Suprapubic skin (tissue), 3 donors: Measurements from ENCODE around the gene PLAAT4.

Experiments
- POLR2A ChIP-seq, 2 donors: fragments of 450-650 bp; IDR thresholded peaks; one replicate each; pipeline ENCODE4 v1.6.1; 2017; ENCODE audit warnings: antibody characterized with exemption in 2 of 2, mild to moderate bottlenecking in 2 of 2, moderate library complexity in 2 of 2
- TF ChIP-seq, protein P1 (sequence below), 2 donors: fragments of 200-600 bp in 1 of 2; fragments of 450-650 bp in 1 of 2; sonication (generic) in 1 of 2; IDR thresholded peaks; one replicate each; pipeline ENCODE4 v1.5.1; 2016 to 2019; ENCODE audit warnings: antibody characterized with exemption in 2 of 2, mild to moderate bottlenecking in 1 of 2, moderate library complexity in 1 of 2

DNA sequence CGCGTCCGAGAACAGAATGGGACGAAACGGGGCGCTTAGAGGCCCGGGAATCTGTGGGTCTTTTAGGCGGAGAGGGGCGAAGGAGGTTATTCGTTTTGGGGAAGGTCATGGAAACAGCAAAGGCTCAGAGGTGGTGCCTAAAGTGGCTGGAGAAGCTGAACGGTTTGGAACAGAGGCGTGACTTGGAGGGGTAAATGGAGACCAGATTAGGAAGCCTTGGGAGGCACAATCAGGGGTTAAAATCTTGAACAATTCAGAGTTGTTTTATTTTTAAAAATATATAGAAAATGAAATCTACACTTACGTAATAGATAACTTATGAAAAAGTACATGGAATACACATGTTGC, 45.4 kb upstream of the PLAAT4 start:
- TF ChIP-seq, protein P1, sequence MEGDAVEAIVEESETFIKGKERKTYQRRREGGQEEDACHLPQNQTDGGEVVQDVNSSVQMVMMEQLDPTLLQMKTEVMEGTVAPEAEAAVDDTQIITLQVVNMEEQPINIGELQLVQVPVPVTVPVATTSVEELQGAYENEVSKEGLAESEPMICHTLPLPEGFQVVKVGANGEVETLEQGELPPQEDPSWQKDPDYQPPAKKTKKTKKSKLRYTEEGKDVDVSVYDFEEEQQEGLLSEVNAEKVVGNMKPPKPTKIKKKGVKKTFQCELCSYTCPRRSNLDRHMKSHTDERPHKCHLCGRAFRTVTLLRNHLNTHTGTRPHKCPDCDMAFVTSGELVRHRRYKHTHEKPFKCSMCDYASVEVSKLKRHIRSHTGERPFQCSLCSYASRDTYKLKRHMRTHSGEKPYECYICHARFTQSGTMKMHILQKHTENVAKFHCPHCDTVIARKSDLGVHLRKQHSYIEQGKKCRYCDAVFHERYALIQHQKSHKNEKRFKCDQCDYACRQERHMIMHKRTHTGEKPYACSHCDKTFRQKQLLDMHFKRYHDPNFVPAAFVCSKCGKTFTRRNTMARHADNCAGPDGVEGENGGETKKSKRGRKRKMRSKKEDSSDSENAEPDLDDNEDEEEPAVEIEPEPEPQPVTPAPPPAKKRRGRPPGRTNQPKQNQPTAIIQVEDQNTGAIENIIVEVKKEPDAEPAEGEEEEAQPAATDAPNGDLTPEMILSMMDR (IDR thresholded peaks at IDR 0.05): no peak
- no peak for TF ChIP-seq POLR2A (IDR thresholded peaks at IDR 0.05)
